OCI-LY3 (cell line): Measurements from ENCODE around the gene RRP1.

Experiments
- H2AFZ ChIP-seq: fragments of 200-600, 300-600 bp; shearing (Covaris generic); 2 replicates; pipeline ENCODE4 v1.6.0; 2014; ENCODE audit warnings: antibody characterized with exemption, low read depth, low read length
- H3K27ac ChIP-seq: fragments of 200-600, 300-600 bp; sonication (generic); 2 replicates; pipeline ENCODE4 v1.5.1; 2014; ENCODE audit warnings: mild to moderate bottlenecking, low read length, moderate library complexity, mixed read lengths
- H3K27me3 ChIP-seq: fragments of 200-600, 300-600 bp; sonication (generic); 2 replicates; pipeline ENCODE4 v1.6.1; 2014; ENCODE audit warnings: low read depth, low read length, mixed read lengths
- H3K36me3 ChIP-seq: fragments of 200-600, 300-600 bp; sonication (generic); replicated peaks from 2 replicates; pipeline ENCODE3; 2014; ENCODE audit warnings: low read depth, low read length, mixed read lengths
- H3K4me1 ChIP-seq: fragments of 300-600, 200-600 bp; sonication (generic); 2 replicates; pipeline ENCODE4 v1.6.1; 2014; ENCODE audit warnings: low read length, mixed read lengths
- H3K4me2 ChIP-seq: fragments of 200-600, 300-600 bp; sonication (generic); 2 replicates; pipeline ENCODE4 v1.6.1; 2014; ENCODE audit warnings: low read length, mixed read lengths
- H3K4me3 ChIP-seq: fragments of 300-600, 200-600 bp; sonication (generic); 2 replicates; pipeline ENCODE4 v1.5.1; 2014; ENCODE audit warnings: antibody characterized with exemption, mild to moderate bottlenecking, low read length, moderate library complexity
- H3K79me2 ChIP-seq: fragments of 300-600, 200-600 bp; shearing (Covaris generic); 2 replicates; pipeline ENCODE4 v1.6.1; 2014; ENCODE audit warnings: mild to moderate bottlenecking, low read length, mixed read lengths
- H3K9ac ChIP-seq: fragments of 300-600, 200-600 bp; shearing (Covaris generic); 2 replicates; pipeline ENCODE4 v1.6.0; 2014; ENCODE audit warnings: mild to moderate bottlenecking, low read length, moderate library complexity
- H3K9me3 ChIP-seq: fragments of 200-600, 300-600 bp; shearing (Covaris generic); 2 replicates; pipeline ENCODE4 v1.6.1; 2014; ENCODE audit warnings: low read length, mixed read lengths; ENCODE audit not compliant: insufficient read depth
- H4K20me1 ChIP-seq: fragments of 200-600, 300-600 bp; sonication (generic); 2 replicates; pipeline ENCODE4 v1.6.1; 2016; ENCODE audit warnings: low read length, mixed read lengths; ENCODE audit not compliant: insufficient read depth
- CTCF ChIP-seq: fragments of 200-600, 300-600 bp; sonication (generic); IDR thresholded peaks from 2 replicates; pipeline ENCODE4 v1.5.1; 2014; ENCODE audit warnings: antibody characterized with exemption, low read length, low read depth
- EZH2phosphoT487 ChIP-seq: fragments of 200-600 bp; shearing (Covaris generic); IDR thresholded peaks from 2 replicates; pipeline ENCODE4 v1.6.1; 2018; ENCODE audit warnings: antibody characterized with exemption, mixed run types, low read depth

Gene RRP1

GRCh38 chr21:43767984-43768867 lies 21.2 kb upstream of the RRP1 start:
- no peaks in the 10 kb centered on the region for H4K20me1 ChIP-seq
- no peak overlapping the region for H2AFZ ChIP-seq
- TF ChIP-seq EZH2phosphoT487, result no peak
- no peak for TF ChIP-seq CTCF
- no peak overlapping the region for H3K27ac ChIP-seq
- no peak overlapping the region for H3K4me3 ChIP-seq
- H3K9me3 ChIP-seq, result no peaks in the 10 kb centered on the region
- peaks cover 3% of the 10 kb centered on the region for H3K36me3 ChIP-seq
- no peaks in the 10 kb centered on the region for H3K27me3 ChIP-seq
- no peak overlapping the region for H3K4me2 ChIP-seq
- H3K9ac ChIP-seq, result no peak overlapping the region
- H3K4me1 ChIP-seq, result no peaks in the 10 kb centered on the region
- H3K79me2 ChIP-seq, result no peaks in the 10 kb centered on the region

GRCh38 chr21:43768868-43769167 lies 20.6 kb upstream of the RRP1 start:
- Histone ChIP-seq H3K27ac (no peak overlapping the region), H2AFZ (no peak overlapping the region)

GRCh38 chr21:43769325-43769958 lies 19.9 kb upstream of the RRP1 start:
- H3K27me3 ChIP-seq, result no peaks in the 10 kb centered on the region
- H4K20me1 ChIP-seq, result no peaks in the 10 kb centered on the region
- no peaks in the 10 kb centered on the region for H3K9me3 ChIP-seq
- H3K27ac ChIP-seq, result no peak overlapping the region
- no peaks in the 10 kb centered on the region for H3K4me1 ChIP-seq
- H3K4me3 ChIP-seq, result no peak overlapping the region
- H3K79me2 ChIP-seq, result no peaks in the 10 kb centered on the region
- TF ChIP-seq EZH2phosphoT487 (no peak), CTCF (no peak)
- H3K9ac ChIP-seq, result no peak overlapping the region
- H2AFZ ChIP-seq, result no peak overlapping the region
- H3K4me2 ChIP-seq, result no peak overlapping the region
- H3K36me3 ChIP-seq, result peaks cover 3% of the 10 kb centered on the region

More at GRCh38 chr21:43768868-43769167, 20.6 kb upstream of the RRP1 start:
- Histone ChIP-seq H3K9me3 (no peaks in the 10 kb centered on the region), H4K20me1 (no peaks in the 10 kb centered on the region), H3K4me3 (no peak overlapping the region), H3K36me3 (peaks cover 3% of the 10 kb centered on the region), H3K4me1 (no peaks in the 10 kb centered on the region), H3K27me3 (no peaks in the 10 kb centered on the region), H3K79me2 (no peaks in the 10 kb centered on the region), H3K4me2 (no peak overlapping the region), H3K9ac (no peak overlapping the region)
- TF ChIP-seq EZH2phosphoT487 (no peak), CTCF (no peak)

GRCh38 chr21:43770066-43770655 lies 19.2 kb upstream of the RRP1 start:
- H3K36me3 ChIP-seq, result peaks cover 3% of the 10 kb centered on the region
- TF ChIP-seq EZH2phosphoT487 (no peak), CTCF (no peak)
- H3K9ac ChIP-seq, result no peak overlapping the region
- no peaks in the 10 kb centered on the region for H3K9me3 ChIP-seq
- H3K27me3 ChIP-seq, result no peaks in the 10 kb centered on the region
- H3K4me1 ChIP-seq, result peaks cover 1% of the 10 kb centered on the region
- H3K4me2 ChIP-seq, result no peak overlapping the region
- no peak overlapping the region for H2AFZ ChIP-seq
- H4K20me1 ChIP-seq, result no peaks in the 10 kb centered on the region
- peaks cover 1% of the 10 kb centered on the region; the same call in 1 of the 2 replicates for H3K79me2 ChIP-seq
- no peak overlapping the region for H3K4me3 ChIP-seq
- no peak overlapping the region for H3K27ac ChIP-seq
